RPMI7951 (cell line): ENCODE data around the gene PYGM. TPM values are rescaled to one million over a fixed set of nuclear protein-coding genes. Genes with fewer than 3 reads are reported as not detected.
A peak's percentile ranks its signal among the peaks of the same experiment; 100 is the strongest.

ENCODE experiments used
- DNase-seq: peaks from one replicate; pipeline ENCODE4 v3.0.0-alpha.2; 2012; ENCODE audit warnings: low read depth
- total RNA-seq: library from RNA; depleted of rRNA; stranded (reverse); fragments of >200 nt; shearing (Covaris generic); gene quantifications from 2 replicates; pipeline ENCODE4 v1.2.3, GENCODE V29; 2014; rRNA removed

Gene PYGM
- total RNA-seq: not detected in 2 replicates

- no peak for DNase-seq
Observed at GRCh38 chr11:64759722-64760719, at the start of gene PYGM. PYGM (minus strand) TSS chr11:64759974; CDS start chr11:64759898, 76 bp downstream.

DNA sequence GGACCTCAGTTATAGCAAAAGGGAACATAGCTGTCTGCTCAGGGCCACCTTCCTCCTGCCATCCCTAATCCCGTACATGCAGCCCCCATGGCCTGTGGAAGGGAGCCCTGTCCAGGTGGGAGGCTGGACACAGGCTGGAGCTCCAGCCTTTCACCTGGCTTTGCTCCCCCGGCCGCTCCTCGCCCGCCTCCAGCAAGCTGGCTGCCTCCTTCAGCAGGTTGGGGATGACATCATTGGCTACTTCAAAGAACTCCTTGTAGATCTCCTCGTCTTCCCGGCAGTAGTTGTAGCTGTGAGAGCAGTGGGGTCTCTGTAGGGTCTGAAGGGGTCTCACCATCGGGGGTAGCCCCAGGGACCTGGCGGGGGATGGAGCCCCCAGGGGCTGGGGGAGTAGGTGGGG lies 45.7 kb upstream of the PYGM start:
- no peak for DNase-seq

DNA sequence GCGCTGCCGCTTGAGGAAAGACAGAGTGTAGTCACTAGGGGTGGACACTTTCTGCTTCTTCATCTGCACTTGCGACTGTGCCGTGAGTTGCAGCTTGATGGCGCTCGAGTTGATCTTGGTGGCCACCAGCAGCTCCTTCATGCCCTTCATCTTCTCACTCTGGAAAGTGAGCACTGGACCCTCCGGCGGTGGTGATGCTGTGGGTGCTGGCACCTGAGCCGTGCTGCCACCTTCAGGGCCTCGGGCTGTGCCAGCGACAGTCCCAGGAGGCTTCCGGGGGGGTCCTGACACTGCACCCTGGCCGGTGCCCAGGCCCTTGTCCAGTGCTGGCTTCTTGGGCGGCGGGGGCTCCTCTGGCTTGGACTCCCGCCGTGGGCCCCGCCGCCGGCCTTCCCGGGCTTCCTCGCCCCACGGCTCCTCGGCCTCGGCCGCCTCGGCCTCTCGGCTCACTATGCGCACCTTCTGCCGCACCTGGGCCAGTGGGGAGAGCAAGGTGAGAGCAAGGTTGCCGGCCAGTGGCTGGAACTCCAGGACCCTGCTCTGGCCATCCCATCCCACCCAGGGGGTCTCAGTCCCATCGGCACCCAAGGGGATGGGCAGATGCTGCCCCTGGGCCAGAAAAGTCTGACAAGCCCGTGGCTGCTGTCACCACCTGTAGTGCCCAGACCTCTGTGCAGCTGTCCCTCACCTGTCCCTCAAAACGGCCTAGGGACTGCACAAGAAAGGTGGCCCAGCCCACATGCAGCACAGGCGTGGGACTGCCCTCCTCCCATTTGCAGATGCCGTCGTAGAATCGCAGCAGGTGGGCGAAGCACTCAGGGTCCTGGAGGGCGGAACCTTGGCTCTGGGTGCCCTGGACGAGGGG lies 44.8 kb upstream of the PYGM start:
- DNase-seq: no peak

DNA sequence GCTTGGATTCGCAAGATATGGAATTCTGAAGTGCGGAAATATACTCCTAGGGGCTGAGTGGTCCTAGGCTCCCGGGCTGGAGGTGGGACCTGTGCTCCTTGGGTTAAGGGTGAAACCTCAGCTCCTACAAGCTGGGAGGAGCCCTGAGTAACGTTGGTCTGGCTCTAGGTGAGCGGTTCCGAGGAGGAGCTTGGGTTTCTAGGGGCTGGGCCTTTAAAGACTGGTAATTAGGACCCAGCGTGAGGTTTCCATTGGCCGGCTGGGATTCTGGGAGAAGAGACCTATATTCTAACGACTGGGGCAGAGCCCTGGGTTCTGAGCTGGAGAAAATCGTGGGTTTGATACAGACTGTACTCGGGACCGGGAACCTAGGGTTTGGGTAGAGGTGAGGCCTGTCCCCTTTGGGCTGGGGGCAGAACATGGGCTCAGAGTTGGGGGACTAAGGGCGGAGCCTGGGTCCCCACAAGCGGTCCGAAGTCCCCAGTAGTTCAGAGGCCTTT lies 44.1 kb upstream of the PYGM start:
- no peak for DNase-seq

DNA sequence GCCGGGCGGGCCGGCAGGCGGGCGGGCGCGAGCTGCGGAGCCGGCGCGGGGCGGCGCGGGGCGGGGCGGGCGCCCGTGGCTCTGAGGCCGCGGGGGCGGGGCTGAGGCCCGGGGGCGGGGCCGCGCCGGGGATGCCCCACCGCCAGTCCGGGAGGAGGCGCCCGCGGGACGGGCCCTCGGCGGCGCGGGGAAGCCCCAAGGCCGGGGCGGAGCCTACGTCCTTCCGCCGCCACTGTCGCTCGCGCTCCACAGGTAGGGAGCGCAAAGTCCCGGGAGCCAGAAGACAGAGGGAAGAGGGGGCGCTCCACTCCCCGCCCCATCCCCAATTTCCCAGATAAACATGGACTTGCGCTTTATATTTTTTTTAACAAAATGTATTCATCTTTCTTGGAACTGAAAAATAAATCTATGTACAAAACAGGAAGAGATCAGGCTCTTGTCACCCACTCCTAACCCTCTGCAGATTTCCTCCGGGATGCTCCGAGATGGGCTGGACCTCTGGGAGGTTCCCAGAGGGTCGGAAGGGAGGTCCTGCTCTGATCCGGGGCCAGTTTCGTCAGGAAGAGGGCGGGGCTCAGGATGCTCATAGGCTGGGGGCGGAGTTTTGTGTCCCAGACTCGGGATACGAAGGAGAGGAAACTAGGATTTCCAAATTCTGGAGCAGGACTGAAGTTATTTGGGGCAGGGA lies 43.5 kb upstream of the PYGM start, which contains the start of gene MAP4K2:
MAP4K2 (minus strand) TSS at position 57 of the 688 bp plus-strand sequence. CDS start 65 bp downstream, outside the sequence.
- DNase-seq: peak; percentile 85

- DNase-seq: no peak
Observed at GRCh38 chr11:64802370-64803157, 42.8 kb upstream of the PYGM start.

GRCh38 chr11:64801561-64802369 lies 42.0 kb upstream of the PYGM start:
- DNase-seq: no peak

- DNase-seq: no peak
Observed at GRCh38 chr11:64801158-64801464, 41.3 kb upstream of the PYGM start.

- DNase-seq: no peak
Observed at GRCh38 chr11:64800303-64801157, 40.8 kb upstream of the PYGM start.

DNA sequence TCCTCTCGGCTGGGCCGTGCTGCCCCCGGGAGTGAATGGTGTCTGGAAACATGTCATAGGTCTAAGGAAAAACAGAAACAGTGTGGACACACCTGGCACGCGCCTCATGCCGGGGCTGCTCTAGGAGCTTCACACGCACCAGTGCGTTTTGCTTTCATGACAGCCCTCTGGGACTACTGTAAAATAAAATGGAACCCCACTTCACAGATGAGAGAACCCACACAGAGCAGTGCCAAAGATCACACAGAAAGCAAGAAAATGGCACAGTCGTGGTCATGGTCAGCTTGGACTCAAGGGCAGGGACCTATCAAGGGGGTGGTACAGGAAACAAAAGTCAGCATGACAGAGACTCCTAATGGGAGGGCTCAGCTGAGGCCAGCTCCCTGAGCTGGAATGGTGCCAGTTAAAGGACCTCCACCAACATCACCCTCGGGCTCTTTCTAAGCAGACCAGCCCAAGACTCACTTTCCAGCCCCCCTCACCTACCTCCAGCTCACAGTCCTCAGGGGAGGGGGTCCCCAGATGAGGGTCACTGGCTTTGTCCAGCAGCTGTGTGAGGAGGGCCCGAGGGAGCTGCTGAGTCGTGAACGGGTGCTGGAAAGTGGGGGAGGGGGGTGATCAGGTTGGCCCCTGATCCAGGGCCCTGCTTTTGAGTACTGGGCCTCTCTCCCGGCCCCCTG lies 40.0 kb upstream of the PYGM start:
- DNase-seq: no peak

GRCh38 chr11:64799256-64799622 lies 39.5 kb upstream of the PYGM start:
- DNase-seq: no peak

DNA sequence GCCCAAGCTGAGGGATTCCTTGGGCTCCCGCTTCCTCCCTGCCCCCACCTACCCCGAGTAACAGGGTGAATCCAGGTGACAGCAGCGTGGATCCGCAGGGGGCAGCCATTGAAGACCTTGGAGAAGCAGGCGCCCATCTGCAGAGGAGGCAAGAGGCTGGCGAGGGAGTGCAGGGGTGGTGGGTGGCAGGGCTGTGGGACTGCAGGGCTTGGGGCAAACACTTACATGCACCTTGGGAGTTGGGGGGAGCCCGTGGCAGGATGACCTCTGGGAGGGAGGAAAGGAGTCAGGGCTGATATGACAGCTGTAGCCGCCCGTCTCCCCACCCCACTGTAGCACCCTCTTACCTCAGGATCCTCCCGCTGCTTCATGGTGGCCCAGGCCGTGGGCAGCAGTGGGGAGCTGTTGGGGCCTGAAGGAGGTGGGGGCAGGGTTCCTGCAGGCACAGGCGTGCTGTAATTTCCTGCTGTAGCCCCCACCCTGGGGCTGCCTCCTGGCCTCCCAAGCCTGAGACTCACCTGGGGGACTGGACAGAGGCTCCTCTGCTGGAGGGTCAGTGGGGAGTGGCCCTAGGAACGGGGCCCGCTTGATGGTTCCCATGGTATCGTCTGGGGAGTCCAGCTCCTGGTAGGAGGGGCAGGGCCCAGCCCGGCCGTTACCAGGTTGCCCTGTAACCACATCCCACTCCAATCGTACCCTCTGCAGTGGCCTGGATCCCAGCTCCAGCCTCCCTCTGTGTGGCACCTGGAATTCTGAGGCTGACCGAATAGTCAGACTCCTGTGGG lies 37.2 kb upstream of the PYGM start:
- DNase-seq: no peak

DNA sequence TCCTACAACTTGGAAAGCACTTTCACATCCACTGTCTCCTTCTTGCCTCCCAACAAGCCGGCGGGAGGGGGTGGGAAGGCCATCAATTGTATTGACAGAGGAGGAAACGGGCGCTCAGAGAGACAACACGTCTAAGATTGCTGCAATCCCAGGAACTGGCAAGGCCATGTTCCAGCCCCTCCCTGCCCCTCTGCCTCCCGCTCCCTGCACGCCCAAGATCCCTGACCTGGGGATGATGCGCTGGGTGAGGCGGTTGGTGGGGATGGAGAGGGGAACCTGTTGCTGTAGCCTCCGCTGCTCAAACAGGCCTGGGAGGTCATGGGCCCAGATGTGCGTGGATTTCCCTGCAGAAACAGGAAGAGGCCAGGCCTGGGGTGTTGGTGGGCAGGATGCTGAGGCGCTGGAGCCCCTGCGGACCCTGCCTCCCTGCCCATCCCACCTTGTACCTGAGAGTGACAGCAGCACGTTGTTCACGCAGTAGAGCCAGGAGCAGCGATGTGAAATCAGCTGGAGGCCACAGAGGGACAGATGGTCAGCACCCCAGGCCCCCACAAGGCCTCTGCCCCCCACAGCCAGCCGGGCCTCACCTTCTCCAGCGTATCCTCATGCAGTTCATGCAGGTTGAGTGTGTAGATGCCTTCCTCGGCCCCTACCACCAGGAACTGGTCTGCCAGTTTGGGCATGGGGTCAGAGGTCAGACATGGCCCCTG lies 36.4 kb upstream of the PYGM start:
- DNase-seq: no peak

GRCh38 chr11:64794526-64794925 lies 34.8 kb upstream of the PYGM start:
- DNase-seq: no peak

DNA sequence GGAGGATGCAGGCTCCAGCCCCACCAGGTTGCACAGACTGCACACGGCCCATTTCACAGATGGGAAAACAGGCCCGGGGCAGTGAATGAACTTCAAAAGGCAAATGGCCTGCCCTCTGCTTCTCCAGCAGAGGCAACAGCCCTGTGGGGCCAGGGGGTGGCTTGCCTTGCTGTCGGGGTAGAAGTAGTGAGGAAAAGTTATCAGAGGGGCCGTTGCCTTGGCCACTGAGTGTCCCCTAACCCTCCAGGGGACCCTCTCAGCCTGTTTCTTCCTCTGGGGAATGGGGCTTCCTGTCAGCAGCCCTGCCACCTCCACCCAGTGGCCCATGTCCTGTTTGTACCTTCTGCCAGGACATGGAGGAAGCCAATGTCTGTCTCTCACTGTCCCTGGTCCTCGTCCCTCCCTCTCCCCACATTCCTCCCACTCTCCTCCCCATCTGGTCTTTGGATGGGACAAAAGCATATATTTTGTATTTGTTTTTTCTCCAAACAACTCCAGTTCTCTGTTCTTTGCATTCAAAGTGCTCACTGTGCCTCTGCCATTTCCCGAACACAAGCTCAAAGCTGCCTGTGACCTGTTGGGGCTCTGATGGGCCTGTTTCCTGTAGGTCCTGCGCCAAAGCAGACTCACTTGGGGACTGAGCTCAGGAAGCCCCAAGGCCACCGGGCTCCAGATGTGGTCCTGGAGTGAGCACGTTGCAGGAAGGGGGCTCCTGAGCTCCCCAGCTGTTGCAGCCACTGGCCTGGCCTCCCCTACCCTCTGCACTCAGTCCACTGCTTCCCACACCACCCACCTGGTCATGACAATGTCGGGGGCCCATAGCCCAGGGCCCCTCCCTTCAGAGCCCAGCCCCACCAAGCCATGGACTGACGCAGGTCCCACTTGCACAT lies 33.7 kb upstream of the PYGM start:
- no peak for DNase-seq

- DNase-seq: no peak
Observed at GRCh38 chr11:64792482-64792881, 32.7 kb upstream of the PYGM start.
